ENCODE results near the gene TM2D3.

Gene TM2D3

GRCh38 chr15:101602801-101603200, 49.4 kb downstream of the TM2D3 start:
- no peak for DNase-seq

GRCh38 chr15:101600035-101600434, 52.1 kb downstream of the TM2D3 start:
- DNase-seq = no peak

GRCh38 chr15:101599091-101599490, 53.1 kb downstream of the TM2D3 start:
- DNase-seq = no peak

- DNase-seq = no peak
Observed at GRCh38 chr15:101597360-101597928, 54.7 kb downstream of the TM2D3 start.

- DNase-seq = no peak
Observed at GRCh38 chr15:101596633-101597032, 55.5 kb downstream of the TM2D3 start.
